GM12865 (cell line): ENCODE results near the gene GGTLC2.

Experiments used
- DNase-seq: peaks from one replicate; pipeline ENCODE4 v3.0.0; 2010; ENCODE audit warnings: low read depth
- H3K4me3 ChIP-seq: 2 replicates; pipeline ENCODE4 v1.5.1; 2011; ENCODE audit warnings: mild to moderate bottlenecking, low read depth, low read length, control low read depth
- CTCF ChIP-seq: IDR thresholded peaks from 2 replicates; pipeline ENCODE4 v1.5.1; 2011; ENCODE audit warnings: low read length, control low read depth, low read depth, inconsistent platforms; ENCODE audit not compliant: insufficient read depth; ENCODE audit errors: missing control alignments

Gene GGTLC2

GRCh38 chr22:22696104-22696503 lies 51.7 kb downstream of the GGTLC2 start:
- DNase-seq = no peak
- no peak overlapping the region for H3K4me3 ChIP-seq
- TF ChIP-seq CTCF = no peak
